ENCODE results near the gene ZNF613. TPM values are rescaled to one million over a fixed set of nuclear protein-coding genes. Genes with fewer than 3 reads are reported as not detected.
"Not testable (repeated sequence)": the region's sequence is repeated elsewhere in the genome, so short reads cannot be mapped to it uniquely, and the experiment has no call there.

The ZNF613 gene
- total and polyA plus RNA-seq, 4 donors: 1.1 to 2.8 (median 2.0) TPM

- DNase-seq (ENCODE audit: low spot score); H3K27me3 ChIP-seq (ENCODE audit: control insufficient read depth in 4 of 4, insufficient read depth in 4 of 4, low read length in 3 of 4); H3K4me3 ChIP-seq (ENCODE audit: low read depth in 1 of 3, low read length in 3 of 3); H3K4me1 ChIP-seq (ENCODE audit: control insufficient read depth in 4 of 4, insufficient read depth in 4 of 4, low read length in 3 of 4); H3K27ac ChIP-seq (ENCODE audit: low read depth in 1 of 2, low read length in 2 of 2); H3K9ac ChIP-seq (ENCODE audit: low read depth in 1 of 2, low read length in 2 of 2): not testable (repeated sequence)
- 26% methylated on average over 7 of the region's 7 CpGs for WGBS
- Histone ChIP-seq H3K9me3 (ENCODE audit: control insufficient read depth in 4 of 4, low read length in 3 of 4) (peaks cover 45 to 74% (median 55%) of the 10 kb centered on the region in 4 donors), H3K36me3 (ENCODE audit: control insufficient read depth in 4 of 4, insufficient read depth in 3 of 4, low read depth in 1 of 4, low read length in 3 of 4) (peaks cover 6 to 28% (median 19%) of the 10 kb centered on the region in 4 donors)
Measured at GRCh38 chr19:51960621-51961233, 33.5 kb downstream of the ZNF613 start.

DNA sequence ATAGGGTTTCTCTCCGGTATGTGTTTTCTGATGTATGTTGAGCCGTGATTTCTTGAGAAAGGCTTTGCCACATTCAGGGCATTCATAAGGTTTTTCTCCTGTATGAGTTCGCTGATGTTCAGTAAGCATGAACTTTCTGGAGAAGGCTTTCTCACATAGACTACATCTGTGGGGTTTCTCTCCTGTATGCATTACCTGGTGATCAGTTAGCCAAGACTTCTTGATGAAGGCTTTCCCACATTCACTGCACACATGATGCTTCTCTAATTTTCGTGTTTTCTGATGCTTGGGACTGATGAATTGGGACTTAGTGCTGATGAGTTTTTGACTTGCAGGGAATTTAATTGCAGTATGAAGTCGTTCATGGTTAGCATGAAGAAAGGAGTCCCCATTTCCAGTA lies 38.3 kb downstream of the ZNF613 start:
- DNase-seq (ENCODE audit: low spot score): no peak
- TF ChIP-seq GABPA (IDR thresholded peaks at IDR 0.05 in 1 of 2, conservative IDR thresholded peaks at IDR 0.05 in 1 of 2): no peak
- TF ChIP-seq SP1 (IDR thresholded peaks at IDR 0.05): no peak
- no peak for TF ChIP-seq NR2F2 (IDR thresholded peaks at IDR 0.05)
- WGBS: 97% methylated on average over 5 of the region's 5 CpGs
- no peaks in the 10 kb centered on the region for H3K4me1 ChIP-seq (ENCODE audit: control insufficient read depth in 4 of 4, insufficient read depth in 4 of 4, low read length in 3 of 4)
- peaks cover 66 to 91% (median 75%) of the 10 kb centered on the region in 4 donors for H3K9me3 ChIP-seq (ENCODE audit: control insufficient read depth in 4 of 4, low read length in 3 of 4)
- no peak overlapping the region for H3K9ac ChIP-seq (ENCODE audit: low read depth in 1 of 2, low read length in 2 of 2)
- H3K27me3 ChIP-seq (ENCODE audit: control insufficient read depth in 4 of 4, insufficient read depth in 4 of 4, low read length in 3 of 4): no peaks in the 10 kb centered on the region
- no peak overlapping the region for H3K27ac ChIP-seq (ENCODE audit: low read depth in 1 of 2, low read length in 2 of 2)
- H3K4me3 ChIP-seq (ENCODE audit: low read depth in 1 of 3, low read length in 3 of 3): peak overlapping the region in 2 of 3 donors; percentile 62 to 70
- peaks cover 30 to 70% (median 57%) of the 10 kb centered on the region in 4 donors for H3K36me3 ChIP-seq (ENCODE audit: control insufficient read depth in 4 of 4, insufficient read depth in 3 of 4, low read depth in 1 of 4, low read length in 3 of 4)

- DNase-seq (ENCODE audit: low spot score): no peak
- TF ChIP-seq EGR1 (IDR thresholded peaks at IDR 0.05; ENCODE audit: low read depth in 2 of 2) (no peak), HNF4A (conservative IDR thresholded peaks at IDR 0.05) (no peak), RAD21 (IDR thresholded peaks at IDR 0.05) (no peak), NR2F2 (IDR thresholded peaks at IDR 0.05) (no peak), RXRA (IDR thresholded peaks at IDR 0.05) (no peak), JUND (IDR thresholded peaks at IDR 0.05) (no peak), FOXA2 (IDR thresholded peaks at IDR 0.05) (no peak), SP1 (IDR thresholded peaks at IDR 0.05) (no peak)
- Histone ChIP-seq H3K27ac (ENCODE audit: low read depth in 1 of 2, low read length in 2 of 2) (no peak overlapping the region), H3K9ac (ENCODE audit: low read depth in 1 of 2, low read length in 2 of 2) (no peak overlapping the region), H3K36me3 (ENCODE audit: control insufficient read depth in 4 of 4, insufficient read depth in 3 of 4, low read depth in 1 of 4, low read length in 3 of 4) (peaks cover 40 to 88% (median 84%) of the 10 kb centered on the region in 4 donors), H3K4me3 (ENCODE audit: low read depth in 1 of 3, low read length in 3 of 3) (peak overlapping the region in 2 of 3 donors; percentile 43 to 57), H3K9me3 (ENCODE audit: control insufficient read depth in 4 of 4, low read length in 3 of 4) (peaks cover 63 to 98% (median 67%) of the 10 kb centered on the region in 4 donors), H3K27me3 (ENCODE audit: control insufficient read depth in 4 of 4, insufficient read depth in 4 of 4, low read length in 3 of 4) (no peaks in the 10 kb centered on the region), H3K4me1 (ENCODE audit: control insufficient read depth in 4 of 4, insufficient read depth in 4 of 4, low read length in 3 of 4) (no peaks in the 10 kb centered on the region)
- WGBS: 94% methylated on average over 1 of the region's 1 CpG
Measured at GRCh38 chr19:51970718-51971117, 43.4 kb downstream of the ZNF613 start.

- H3K36me3 ChIP-seq (ENCODE audit: control insufficient read depth in 4 of 4, insufficient read depth in 3 of 4, low read depth in 1 of 4, low read length in 3 of 4): peaks cover 34 to 80% (median 76%) of the 10 kb centered on the region in 4 donors
- 97% methylated on average over 4 of the region's 4 CpGs for WGBS
- no peak overlapping the region for H3K27ac ChIP-seq (ENCODE audit: low read depth in 1 of 2, low read length in 2 of 2)
- no peaks in the 10 kb centered on the region for H3K4me1 ChIP-seq (ENCODE audit: control insufficient read depth in 4 of 4, insufficient read depth in 4 of 4, low read length in 3 of 4)
- peaks cover 61 to 96% (median 72%) of the 10 kb centered on the region in 4 donors for H3K9me3 ChIP-seq (ENCODE audit: control insufficient read depth in 4 of 4, low read length in 3 of 4)
- H3K9ac ChIP-seq (ENCODE audit: low read depth in 1 of 2, low read length in 2 of 2): no peak overlapping the region
- H3K4me3 ChIP-seq (ENCODE audit: low read depth in 1 of 3, low read length in 3 of 3): peak overlapping the region in 2 of 3 donors; percentile 57 to 67
- H3K27me3 ChIP-seq (ENCODE audit: control insufficient read depth in 4 of 4, insufficient read depth in 4 of 4, low read length in 3 of 4): no peaks in the 10 kb centered on the region
- DNase-seq (ENCODE audit: low spot score): no peak
- TF ChIP-seq EGR1 (IDR thresholded peaks at IDR 0.05; ENCODE audit: low read depth in 2 of 2): no peak
- no peak for TF ChIP-seq RAD21 (IDR thresholded peaks at IDR 0.05)
- TF ChIP-seq SP1 (IDR thresholded peaks at IDR 0.05): no peak
- no peak for TF ChIP-seq HNF4A (conservative IDR thresholded peaks at IDR 0.05)
- TF ChIP-seq GABPA (IDR thresholded peaks at IDR 0.05 in 1 of 2, conservative IDR thresholded peaks at IDR 0.05 in 1 of 2): no peak
- TF ChIP-seq FOXA2 (IDR thresholded peaks at IDR 0.05): no peak
- no peak for TF ChIP-seq JUND (IDR thresholded peaks at IDR 0.05)
- TF ChIP-seq YY1 (IDR thresholded peaks at IDR 0.05): no peak
- TF ChIP-seq, protein P1, sequence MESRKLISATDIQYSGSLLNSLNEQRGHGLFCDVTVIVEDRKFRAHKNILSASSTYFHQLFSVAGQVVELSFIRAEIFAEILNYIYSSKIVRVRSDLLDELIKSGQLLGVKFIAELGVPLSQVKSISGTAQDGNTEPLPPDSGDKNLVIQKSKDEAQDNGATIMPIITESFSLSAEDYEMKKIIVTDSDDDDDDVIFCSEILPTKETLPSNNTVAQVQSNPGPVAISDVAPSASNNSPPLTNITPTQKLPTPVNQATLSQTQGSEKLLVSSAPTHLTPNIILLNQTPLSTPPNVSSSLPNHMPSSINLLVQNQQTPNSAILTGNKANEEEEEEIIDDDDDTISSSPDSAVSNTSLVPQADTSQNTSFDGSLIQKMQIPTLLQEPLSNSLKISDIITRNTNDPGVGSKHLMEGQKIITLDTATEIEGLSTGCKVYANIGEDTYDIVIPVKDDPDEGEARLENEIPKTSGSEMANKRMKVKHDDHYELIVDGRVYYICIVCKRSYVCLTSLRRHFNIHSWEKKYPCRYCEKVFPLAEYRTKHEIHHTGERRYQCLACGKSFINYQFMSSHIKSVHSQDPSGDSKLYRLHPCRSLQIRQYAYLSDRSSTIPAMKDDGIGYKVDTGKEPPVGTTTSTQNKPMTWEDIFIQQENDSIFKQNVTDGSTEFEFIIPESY (IDR thresholded peaks at IDR 0.05): no peak
- TF ChIP-seq, protein P2, sequence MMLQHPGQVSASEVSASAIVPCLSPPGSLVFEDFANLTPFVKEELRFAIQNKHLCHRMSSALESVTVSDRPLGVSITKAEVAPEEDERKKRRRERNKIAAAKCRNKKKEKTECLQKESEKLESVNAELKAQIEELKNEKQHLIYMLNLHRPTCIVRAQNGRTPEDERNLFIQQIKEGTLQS (IDR thresholded peaks at IDR 0.05): no peak
- no peak for TF ChIP-seq HNF4G (IDR thresholded peaks at IDR 0.05)
- TF ChIP-seq MAX (IDR thresholded peaks at IDR 0.05): no peak
Measured at GRCh38 chr19:51971624-51972023, 44.4 kb downstream of the ZNF613 start.

DNA sequence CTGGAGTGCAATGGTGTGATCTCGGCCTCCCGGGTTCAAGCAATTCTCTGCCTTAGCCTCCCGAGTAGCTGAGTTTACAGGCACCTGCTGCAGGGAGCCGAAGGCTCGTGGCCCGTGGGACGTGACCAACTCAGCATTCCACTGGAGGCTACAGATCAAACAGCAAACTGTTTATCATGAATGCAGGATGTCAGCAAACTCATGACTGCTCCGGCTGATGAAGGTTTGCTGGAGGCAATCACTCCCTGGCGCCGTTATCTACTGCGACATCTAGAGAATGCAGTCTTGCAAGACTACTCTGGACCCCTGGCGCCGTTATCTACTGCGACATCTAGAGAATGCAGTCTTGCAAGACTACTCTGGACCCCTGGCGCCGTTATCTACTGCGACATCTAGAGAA lies 48.5 kb downstream of the ZNF613 start:
- not testable (repeated sequence) for H3K27me3 ChIP-seq (ENCODE audit: control insufficient read depth in 4 of 4, insufficient read depth in 4 of 4, low read length in 3 of 4); H3K9ac ChIP-seq (ENCODE audit: low read depth in 1 of 2, low read length in 2 of 2); DNase-seq (ENCODE audit: low spot score); H3K4me1 ChIP-seq (ENCODE audit: control insufficient read depth in 4 of 4, insufficient read depth in 4 of 4, low read length in 3 of 4); H3K27ac ChIP-seq (ENCODE audit: low read depth in 1 of 2, low read length in 2 of 2)
- peaks cover 16 to 64% (median 57%) of the 10 kb centered on the region in 4 donors for H3K36me3 ChIP-seq (ENCODE audit: control insufficient read depth in 4 of 4, insufficient read depth in 3 of 4, low read depth in 1 of 4, low read length in 3 of 4)
- peak overlapping the region in 2 of 3 donors; percentile 35 to 50 for H3K4me3 ChIP-seq (ENCODE audit: low read depth in 1 of 3, low read length in 3 of 3)
- WGBS: 97% methylated on average over 17 of the region's 17 CpGs
- H3K9me3 ChIP-seq (ENCODE audit: control insufficient read depth in 4 of 4, low read length in 3 of 4): peaks cover 64 to 92% (median 70%) of the 10 kb centered on the region in 4 donors

Measured in liver (tissue), 9 donors.